Gastroesophageal sphincter (tissue), 3 donors: Measurements from ENCODE around the gene KLHL22.

ENCODE experiments used
- EP300 ChIP-seq: sonication (generic); formaldehyde crosslinking; IDR thresholded peaks from one replicate; pipeline ENCODE4 v1.6.1; 2017; ENCODE audit warnings: antibody characterized with exemption, mild to moderate bottlenecking
- POLR2A ChIP-seq, 2 donors: fragments of 450-650 bp; IDR thresholded peaks; one replicate each; pipeline ENCODE4 v1.6.1; 2017; ENCODE audit warnings: antibody characterized with exemption in 2 of 2, mild to moderate bottlenecking in 2 of 2, moderate library complexity in 1 of 2
- POLR2AphosphoS5 ChIP-seq: sonication (generic); formaldehyde crosslinking; IDR thresholded peaks from one replicate; pipeline ENCODE4 v1.6.1; 2017; ENCODE audit warnings: antibody characterized with exemption
- TF ChIP-seq, protein P1 (sequence below), 4 experiments: fragments of 200-600 bp in 2 of 4; fragments of 450-650 bp in 2 of 4; sonication (generic) in 1 of 4; IDR thresholded peaks; one replicate each; pipeline ENCODE4 v1.5.1; 2017 to 2019; ENCODE audit warnings: antibody characterized with exemption in 4 of 4, mild to moderate bottlenecking in 2 of 4, moderate library complexity in 2 of 4

DNA sequence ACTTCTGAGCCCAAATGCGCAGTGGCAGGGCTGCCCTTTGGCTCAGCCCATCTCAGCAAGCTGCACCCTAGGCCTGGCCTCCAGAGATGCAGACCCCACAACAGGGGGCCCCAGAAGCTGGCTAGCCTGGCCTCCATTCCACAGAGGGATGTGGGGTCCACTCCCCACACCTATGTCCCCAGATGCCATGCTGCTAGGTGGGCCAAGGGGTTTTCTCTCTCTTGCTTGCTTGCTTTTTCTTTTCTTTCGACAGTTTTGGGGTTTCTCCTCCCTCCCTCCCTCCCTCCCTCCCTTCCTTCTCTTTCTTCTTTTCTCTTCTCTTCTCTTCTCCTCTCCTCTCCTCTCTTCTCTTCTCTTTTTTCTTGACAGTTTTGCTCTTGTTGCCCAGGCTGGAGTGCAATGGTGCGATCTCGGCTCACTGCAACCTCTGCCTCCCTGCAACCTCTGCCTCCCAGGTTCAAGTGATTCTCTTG lies 67.6 kb downstream of the KLHL22 start:
- TF ChIP-seq POLR2A (IDR thresholded peaks at IDR 0.05), result no peak
- TF ChIP-seq, protein P1, sequence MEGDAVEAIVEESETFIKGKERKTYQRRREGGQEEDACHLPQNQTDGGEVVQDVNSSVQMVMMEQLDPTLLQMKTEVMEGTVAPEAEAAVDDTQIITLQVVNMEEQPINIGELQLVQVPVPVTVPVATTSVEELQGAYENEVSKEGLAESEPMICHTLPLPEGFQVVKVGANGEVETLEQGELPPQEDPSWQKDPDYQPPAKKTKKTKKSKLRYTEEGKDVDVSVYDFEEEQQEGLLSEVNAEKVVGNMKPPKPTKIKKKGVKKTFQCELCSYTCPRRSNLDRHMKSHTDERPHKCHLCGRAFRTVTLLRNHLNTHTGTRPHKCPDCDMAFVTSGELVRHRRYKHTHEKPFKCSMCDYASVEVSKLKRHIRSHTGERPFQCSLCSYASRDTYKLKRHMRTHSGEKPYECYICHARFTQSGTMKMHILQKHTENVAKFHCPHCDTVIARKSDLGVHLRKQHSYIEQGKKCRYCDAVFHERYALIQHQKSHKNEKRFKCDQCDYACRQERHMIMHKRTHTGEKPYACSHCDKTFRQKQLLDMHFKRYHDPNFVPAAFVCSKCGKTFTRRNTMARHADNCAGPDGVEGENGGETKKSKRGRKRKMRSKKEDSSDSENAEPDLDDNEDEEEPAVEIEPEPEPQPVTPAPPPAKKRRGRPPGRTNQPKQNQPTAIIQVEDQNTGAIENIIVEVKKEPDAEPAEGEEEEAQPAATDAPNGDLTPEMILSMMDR (IDR thresholded peaks at IDR 0.05), result no peak
- TF ChIP-seq EP300, result no peak
- no peak for TF ChIP-seq POLR2AphosphoS5
